Effector memory CD8-positive, alpha-beta T cell (primary cell): ENCODE data around the gene MFRP.

Source experiments
- ATAC-seq: fragments of 150-1000 bp; cut with Tn5 transposase; replicated peaks from 2 replicates; pipeline ENCODE4 v1.10.0; 2021; ENCODE audit warnings: mild to moderate bottlenecking, moderate library complexity
- DNase-seq, 3 experiments: peaks; one replicate each; pipeline ENCODE4 v3.0.0; 2021
- H3K27ac Mint-ChIP-seq, 2 donors: one replicate each; pipeline ENCODE4 v1.8.0; 2022; ENCODE audit warnings: mild to moderate bottlenecking in 2 of 2, mixed read lengths in 2 of 2, moderate library complexity in 2 of 2
- H3K27me3 Mint-ChIP-seq, 2 donors: one replicate each; pipeline ENCODE4 v1.8.0; 2022; ENCODE audit warnings: mixed read lengths in 2 of 2
- H3K36me3 Mint-ChIP-seq: one replicate; pipeline ENCODE4 v1.8.0; 2022; ENCODE audit warnings: mild to moderate bottlenecking, moderate library complexity, mixed read lengths; ENCODE audit not compliant: insufficient read depth
- H3K4me1 Mint-ChIP-seq, 2 donors: one replicate each; pipeline ENCODE4 v1.8.0; 2022; ENCODE audit warnings: low read depth in 2 of 2, mixed read lengths in 2 of 2
- H3K4me3 Mint-ChIP-seq, 2 donors: one replicate each; pipeline ENCODE4 v1.8.0; 2022; ENCODE audit warnings: mild to moderate bottlenecking in 2 of 2, mixed read lengths in 2 of 2, moderate library complexity in 2 of 2
- H3K9me3 Mint-ChIP-seq, 2 donors: one replicate each; pipeline ENCODE4 v1.8.0; 2022; ENCODE audit warnings: mixed read lengths in 2 of 2

Gene MFRP

GRCh38 chr11:119307219-119307618 is 39.3 kb downstream of the MFRP start:
- Mint-ChIP-seq H3K27ac (no peak overlapping the region), H3K9me3 (no peaks in the 10 kb centered on the region), H3K36me3 (peaks cover 25% of the 10 kb centered on the region), H3K4me3 (no peak overlapping the region), H3K27me3 (peaks cover 0 to 3% of the 10 kb centered on the region in 2 donors), H3K4me1 (peaks cover 0 to 4% of the 10 kb centered on the region in 2 donors)
- ATAC-seq (no peak), DNase-seq (no peak)

- peak; percentile 45 for ATAC-seq
- no peaks in the 10 kb centered on the region for H3K9me3 Mint-ChIP-seq
- no peak for DNase-seq
- H3K4me3 Mint-ChIP-seq = no peak overlapping the region
- peaks cover 0 to 4% of the 10 kb centered on the region in 2 donors for H3K4me1 Mint-ChIP-seq
- H3K27ac Mint-ChIP-seq = peak overlapping the region in 1 of 2 donors; percentile 62
- peaks cover 32% of the 10 kb centered on the region for H3K36me3 Mint-ChIP-seq
- H3K27me3 Mint-ChIP-seq = no peaks in the 10 kb centered on the region
These were observed 40.1 kb downstream of the MFRP start for GRCh38 chr11:119306373-119306890.

GRCh38 chr11:119305556-119306372 is 40.7 kb downstream of the MFRP start:
- DNase-seq (no peak), ATAC-seq (no peak)
- Mint-ChIP-seq H3K27ac (peak overlapping the region in 1 of 2 donors; percentile 62), H3K9me3 (no peaks in the 10 kb centered on the region), H3K4me3 (no peak overlapping the region), H3K27me3 (no peaks in the 10 kb centered on the region), H3K4me1 (peaks cover 0 to 4% of the 10 kb centered on the region in 2 donors), H3K36me3 (peaks cover 32% of the 10 kb centered on the region)

GRCh38 chr11:119303227-119303718 is 43.2 kb downstream of the MFRP start:
- Mint-ChIP-seq H3K27ac (no peak overlapping the region), H3K4me3 (no peak overlapping the region), H3K4me1 (peaks cover 0 to 4% of the 10 kb centered on the region in 2 donors), H3K9me3 (no peaks in the 10 kb centered on the region), H3K27me3 (no peaks in the 10 kb centered on the region), H3K36me3 (peaks cover 42% of the 10 kb centered on the region)
- DNase-seq = no peak
- no peak for ATAC-seq

GRCh38 chr11:119300198-119300964 is 46.1 kb downstream of the MFRP start:
- Mint-ChIP-seq H3K4me1 (peaks cover 0 to 3% of the 10 kb centered on the region in 2 donors), H3K27me3 (no peaks in the 10 kb centered on the region), H3K9me3 (no peaks in the 10 kb centered on the region), H3K36me3 (peaks cover 57% of the 10 kb centered on the region), H3K27ac (no peak overlapping the region), H3K4me3 (no peak overlapping the region)
- no peak for DNase-seq
- ATAC-seq = no peak

GRCh38 chr11:119299416-119299815 is 47.1 kb downstream of the MFRP start:
- H3K4me3 Mint-ChIP-seq = no peak overlapping the region
- no peaks in the 10 kb centered on the region for H3K4me1 Mint-ChIP-seq
- H3K9me3 Mint-ChIP-seq = no peaks in the 10 kb centered on the region
- no peak overlapping the region for H3K27ac Mint-ChIP-seq
- H3K36me3 Mint-ChIP-seq = peaks cover 56% of the 10 kb centered on the region
- no peak for DNase-seq
- no peaks in the 10 kb centered on the region for H3K27me3 Mint-ChIP-seq
- ATAC-seq = no peak

GRCh38 chr11:119298726-119299125 is 47.8 kb downstream of the MFRP start:
- Mint-ChIP-seq H3K4me3 (no peak overlapping the region), H3K4me1 (no peaks in the 10 kb centered on the region), H3K27me3 (no peaks in the 10 kb centered on the region), H3K27ac (no peak overlapping the region), H3K9me3 (no peaks in the 10 kb centered on the region), H3K36me3 (peaks cover 58% of the 10 kb centered on the region)
- ATAC-seq (no peak), DNase-seq (no peak)

- no peak for ATAC-seq
- Mint-ChIP-seq H3K27ac (no peak overlapping the region), H3K27me3 (no peaks in the 10 kb centered on the region), H3K36me3 (peaks cover 51% of the 10 kb centered on the region), H3K9me3 (no peaks in the 10 kb centered on the region), H3K4me3 (no peak overlapping the region), H3K4me1 (no peaks in the 10 kb centered on the region)
- no peak for DNase-seq
These were observed 48.6 kb downstream of the MFRP start for GRCh38 chr11:119297938-119298337.

GRCh38 chr11:119295178-119295577 is 51.3 kb downstream of the MFRP start:
- Mint-ChIP-seq H3K9me3 (no peaks in the 10 kb centered on the region), H3K4me1 (no peaks in the 10 kb centered on the region), H3K4me3 (no peak overlapping the region), H3K27ac (no peak overlapping the region), H3K27me3 (no peaks in the 10 kb centered on the region), H3K36me3 (peaks cover 46% of the 10 kb centered on the region)
- DNase-seq = no peak
- no peak for ATAC-seq

GRCh38 chr11:119293461-119293860 is 53.0 kb downstream of the MFRP start:
- ATAC-seq (no peak), DNase-seq (no peak)
- Mint-ChIP-seq H3K36me3 (peaks cover 40% of the 10 kb centered on the region), H3K4me1 (no peaks in the 10 kb centered on the region), H3K4me3 (no peak overlapping the region), H3K27ac (no peak overlapping the region), H3K9me3 (no peaks in the 10 kb centered on the region), H3K27me3 (no peaks in the 10 kb centered on the region)

- H3K27ac Mint-ChIP-seq = no peak overlapping the region
- no peaks in the 10 kb centered on the region for H3K9me3 Mint-ChIP-seq
- no peak for DNase-seq
- H3K4me3 Mint-ChIP-seq = no peak overlapping the region
- H3K27me3 Mint-ChIP-seq = no peaks in the 10 kb centered on the region
- peaks cover 37% of the 10 kb centered on the region for H3K36me3 Mint-ChIP-seq
- no peaks in the 10 kb centered on the region for H3K4me1 Mint-ChIP-seq
- ATAC-seq = no peak
These were observed 55.5 kb downstream of the MFRP start for GRCh38 chr11:119290894-119291497.
